PC-3 (cell line): ENCODE data around the gene MTFR1L. TPM values are rescaled to one million over a fixed set of nuclear protein-coding genes. Genes with fewer than 3 reads are reported as not detected.
A peak's percentile ranks its signal among the peaks of the same experiment; 100 is the strongest.

Experiments
- ATAC-seq: fragments of 200-7000 bp; cut with Tn5 transposase; 2 replicates; pipeline ENCODE4 v1.9.1; 2020; ENCODE audit warnings: mild to moderate bottlenecking, moderate library complexity
- BruUV-seq: library from RNA; stranded (reverse); fragments of 400-500 nt; replicated peaks from 2 replicates; lab custom pipeline; 2021; lab: Mats Ljungman, UMichigan
- CTCF ChIA-PET: fragments of 300-600 bp; sonication (Branson Sonifier 250); formaldehyde crosslinking; loops from one replicate; lab custom pipeline; 2022; ENCODE audit warnings: antibody characterized with exemption; lab: Charles Lee
- POLR2A ChIA-PET: fragments of 300-600 bp; sonication (Branson Sonifier 250); formaldehyde crosslinking; loops from one replicate; lab custom pipeline; 2022; ENCODE audit warnings: antibody characterized with exemption; ENCODE audit not compliant: unreplicated experiment; lab: Charles Lee
- DNase-seq: peaks from one replicate; pipeline ENCODE4 v3.0.0-alpha.2; 2015
- H2AFZ ChIP-seq: fragments of 300-600 bp; sonication (generic); 2 replicates; pipeline ENCODE4 v1.6.0; 2016; ENCODE audit warnings: antibody characterized with exemption, low read length
- H3F3A ChIP-seq: fragments of 300-600 bp; sonication (generic); one replicate; pipeline ENCODE4 v1.6.0; 2017; ENCODE audit warnings: antibody characterized with exemption, low read length, control low read depth, mild to moderate bottlenecking; ENCODE audit not compliant: unreplicated experiment
- H3K27ac ChIP-seq: fragments of 300-600 bp; sonication (generic); 2 replicates; pipeline ENCODE4 v1.5.1; 2016; ENCODE audit warnings: mild to moderate bottlenecking, low read length
- H3K27me3 ChIP-seq: fragments of 300-600 bp; sonication (generic); 2 replicates; pipeline ENCODE4 v1.6.1; 2016; ENCODE audit warnings: low read length, mixed read lengths
- H3K36me3 ChIP-seq: fragments of 300-600 bp; sonication (generic); 2 replicates; pipeline ENCODE4 v1.6.1; 2016; ENCODE audit warnings: low read depth, mixed run types, low read length, mixed read lengths
- H3K4me1 ChIP-seq: fragments of 300-600 bp; sonication (generic); 2 replicates; pipeline ENCODE4 v1.5.1; 2016; ENCODE audit warnings: low read length; ENCODE audit not compliant: insufficient read depth
- H3K4me2 ChIP-seq: fragments of 300-600 bp; sonication (generic); 2 replicates; pipeline ENCODE4 v1.6.0; 2016; ENCODE audit warnings: low read length
- H3K4me3 ChIP-seq: fragments of 300-600 bp; sonication (generic); 2 replicates; pipeline ENCODE4 v1.5.1; 2016; ENCODE audit warnings: mild to moderate bottlenecking, low read length, mixed read lengths
- H3K79me2 ChIP-seq: fragments of 300-600 bp; sonication (generic); 2 replicates; pipeline ENCODE4 v1.6.1; 2017; ENCODE audit warnings: low read length, mixed read lengths
- H3K9ac ChIP-seq: fragments of 300-600 bp; sonication (generic); 2 replicates; pipeline ENCODE4 v1.6.0; 2016; ENCODE audit warnings: mild to moderate bottlenecking, low read length
- H3K9me2 ChIP-seq: fragments of 300-600 bp; sonication (generic); replicated peaks from 2 replicates; pipeline ENCODE4 v1.6.1; 2016; ENCODE audit warnings: mixed run types, low read length, mixed read lengths
- H3K9me3 ChIP-seq: fragments of 300-600 bp; sonication (generic); 2 replicates; pipeline ENCODE4 v1.6.1; 2016; ENCODE audit warnings: low read length, mixed read lengths
- H4K20me1 ChIP-seq: fragments of 300-600 bp; sonication (generic); 2 replicates; pipeline ENCODE4 v1.6.1; 2016; ENCODE audit warnings: low read length, mixed read lengths
- EZH2 ChIP-seq: fragments of 300-600 bp; sonication (generic); IDR thresholded peaks from one replicate; pipeline ENCODE4 v1.6.1; 2017; ENCODE audit warnings: antibody characterized with exemption, mild to moderate bottlenecking, low read length; ENCODE audit not compliant: unreplicated experiment
- EZH2phosphoT487 ChIP-seq: fragments of 300-600 bp; sonication (generic); IDR thresholded peaks from 2 replicates; pipeline ENCODE4 v1.6.1; 2018; ENCODE audit warnings: mild to moderate bottlenecking, antibody characterized with exemption, low read length, borderline replicate concordance
- intact Hi-C: fragments of 100-400 bp; cut with micrococcal nuclease; formaldehyde crosslinking; loops from 2 replicates; pipeline ENCODE4 v1.9.0; 2023
- total RNA-seq: library from RNA; depleted of rRNA; stranded (reverse); fragments of >200 nt; gene quantifications from 2 replicates; pipeline ENCODE4 v1.2.3, GENCODE V29; 2014
- TF ChIP-seq, protein P1 (sequence below): fragments of 300-600 bp; sonication (generic); conservative IDR thresholded peaks from 2 replicates; pipeline ENCODE4 v1.5.1; 2017; ENCODE audit warnings: antibody characterized with exemption, low read depth, mild to moderate bottlenecking, low read length

MTFR1L gene
- total RNA-seq, 1 experiment from 2014 or later: 35.6 TPM

DNA sequence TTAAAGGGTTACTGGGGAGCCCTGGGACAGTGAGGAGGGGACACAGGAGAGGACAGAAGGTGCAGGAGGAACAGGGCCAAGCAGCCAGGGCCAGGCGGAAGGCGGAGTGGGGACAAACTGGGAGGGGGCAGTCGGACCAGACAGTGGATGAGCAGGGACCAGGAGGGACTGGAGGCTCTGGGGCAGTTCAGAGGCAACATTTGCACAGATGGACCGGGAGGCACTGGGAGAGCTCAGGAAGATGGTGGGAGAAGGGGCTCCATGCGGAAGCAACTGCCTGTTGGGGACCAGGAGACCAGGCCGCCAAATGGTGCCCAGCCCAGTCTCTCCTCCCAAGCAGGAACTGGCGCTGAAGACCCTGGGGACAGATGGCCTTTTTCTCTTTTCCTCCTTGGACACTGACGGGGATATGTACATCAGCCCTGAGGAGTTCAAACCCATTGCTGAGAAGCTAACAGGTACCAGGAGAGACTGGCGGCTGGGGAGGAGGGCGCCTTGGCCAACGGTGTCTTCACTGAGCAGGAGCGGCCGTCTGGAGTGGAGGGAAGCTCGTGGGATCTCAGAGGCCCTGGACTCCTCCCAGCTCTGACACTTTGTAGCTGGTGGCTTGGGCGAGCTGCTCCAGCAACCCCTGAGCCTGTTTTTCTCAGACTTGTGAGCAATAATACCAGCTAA lies 18.9 kb upstream of the MTFR1L start:
- Histone ChIP-seq H3K9ac (peak overlapping the region; percentile 75), H3K4me1 (peaks cover 16% of the 10 kb centered on the region; the same call in 1 of the 2 replicates), H3K9me2 (no peaks in the 10 kb centered on the region), H3K4me3 (peak overlapping the region; percentile 78), H3K9me3 (no peaks in the 10 kb centered on the region), H3F3A (no peaks in the 10 kb centered on the region), H2AFZ (peak overlapping the region; percentile 69), H3K27me3 (no peaks in the 10 kb centered on the region), H3K36me3 (no peaks in the 10 kb centered on the region), H3K4me2 (peak overlapping the region; percentile 97), H4K20me1 (no peaks in the 10 kb centered on the region), H3K27ac (no peak overlapping the region), H3K79me2 (peaks cover 6% of the 10 kb centered on the region; the same call in 1 of the 2 replicates)
- peak; percentile 6 for ATAC-seq
- TF ChIP-seq EZH2: no peak
- TF ChIP-seq, protein P1, sequence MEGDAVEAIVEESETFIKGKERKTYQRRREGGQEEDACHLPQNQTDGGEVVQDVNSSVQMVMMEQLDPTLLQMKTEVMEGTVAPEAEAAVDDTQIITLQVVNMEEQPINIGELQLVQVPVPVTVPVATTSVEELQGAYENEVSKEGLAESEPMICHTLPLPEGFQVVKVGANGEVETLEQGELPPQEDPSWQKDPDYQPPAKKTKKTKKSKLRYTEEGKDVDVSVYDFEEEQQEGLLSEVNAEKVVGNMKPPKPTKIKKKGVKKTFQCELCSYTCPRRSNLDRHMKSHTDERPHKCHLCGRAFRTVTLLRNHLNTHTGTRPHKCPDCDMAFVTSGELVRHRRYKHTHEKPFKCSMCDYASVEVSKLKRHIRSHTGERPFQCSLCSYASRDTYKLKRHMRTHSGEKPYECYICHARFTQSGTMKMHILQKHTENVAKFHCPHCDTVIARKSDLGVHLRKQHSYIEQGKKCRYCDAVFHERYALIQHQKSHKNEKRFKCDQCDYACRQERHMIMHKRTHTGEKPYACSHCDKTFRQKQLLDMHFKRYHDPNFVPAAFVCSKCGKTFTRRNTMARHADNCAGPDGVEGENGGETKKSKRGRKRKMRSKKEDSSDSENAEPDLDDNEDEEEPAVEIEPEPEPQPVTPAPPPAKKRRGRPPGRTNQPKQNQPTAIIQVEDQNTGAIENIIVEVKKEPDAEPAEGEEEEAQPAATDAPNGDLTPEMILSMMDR: no peak
- TF ChIP-seq EZH2phosphoT487: no peak
- ChIA-PET CTCF (no interaction called here), POLR2A (no interaction called here)
- intact Hi-C loops: no loop called here
- BruUV-seq: no TSS peak
- no peak for DNase-seq

DNA sequence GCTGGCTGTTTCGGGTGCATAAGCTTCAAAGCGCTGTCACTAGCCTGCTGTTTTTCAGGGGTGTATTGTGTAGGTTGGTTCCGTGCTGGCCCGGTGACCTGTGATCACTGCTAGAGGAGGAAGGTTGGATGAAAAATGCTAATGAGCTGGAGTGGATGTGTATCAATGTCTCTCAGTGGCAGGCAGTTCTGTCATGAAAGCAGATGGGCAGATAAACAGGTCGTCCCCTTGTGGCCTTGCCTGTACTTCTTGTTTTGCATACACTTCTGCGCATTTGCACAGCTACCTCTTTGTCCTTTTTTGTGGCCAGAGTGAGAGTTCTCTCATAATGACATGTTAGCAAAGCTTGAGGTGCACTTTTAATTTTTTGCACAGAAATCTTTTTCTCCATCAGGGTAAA lies 16.8 kb upstream of the MTFR1L start:
- DNase-seq (no peak), ATAC-seq (no peak)
- Histone ChIP-seq H3K4me2 (no peak overlapping the region), H3K9ac (no peak overlapping the region), H3K27ac (no peak overlapping the region), H3K79me2 (peaks cover 6% of the 10 kb centered on the region; the same call in 1 of the 2 replicates), H2AFZ (no peak overlapping the region), H3K9me2 (no peaks in the 10 kb centered on the region), H3K36me3 (no peaks in the 10 kb centered on the region), H3K27me3 (no peaks in the 10 kb centered on the region), H4K20me1 (no peaks in the 10 kb centered on the region), H3K4me1 (peaks cover 8% of the 10 kb centered on the region; the same call in 1 of the 2 replicates), H3K4me3 (no peak overlapping the region), H3F3A (no peaks in the 10 kb centered on the region), H3K9me3 (no peaks in the 10 kb centered on the region)
- BruUV-seq: TSS peak; percentile 35
- POLR2A ChIA-PET: no interaction called here
- TF ChIP-seq, protein P1: no peak
- TF ChIP-seq EZH2phosphoT487: no peak
- TF ChIP-seq EZH2: no peak
- CTCF ChIA-PET: no interaction called here
- intact Hi-C loops: no loop called here

DNA sequence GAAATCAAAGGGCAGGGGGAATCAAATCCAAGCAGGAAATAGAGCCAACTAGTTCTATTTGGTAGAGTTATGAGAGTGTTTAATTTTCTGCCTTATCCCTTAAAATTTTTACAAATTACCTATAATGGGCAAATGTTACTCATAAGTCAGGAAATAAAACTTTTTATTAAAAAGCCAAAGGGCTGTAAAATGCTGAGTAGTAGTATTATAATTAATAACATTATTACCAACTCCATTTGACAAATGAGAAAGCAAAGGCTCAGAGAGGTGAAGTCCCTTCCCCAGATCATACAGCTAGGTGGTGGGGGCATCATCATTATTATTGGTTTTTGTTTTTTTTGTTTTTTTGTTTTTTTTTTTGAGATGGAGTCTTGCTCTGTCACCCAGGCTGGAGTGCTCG lies 16.4 kb upstream of the MTFR1L start:
- Histone ChIP-seq H3K27me3 (no peaks in the 10 kb centered on the region), H4K20me1 (no peaks in the 10 kb centered on the region), H3K79me2 (peaks cover 6% of the 10 kb centered on the region; the same call in 1 of the 2 replicates), H3K4me3 (no peak overlapping the region), H3F3A (no peaks in the 10 kb centered on the region), H3K9me3 (no peaks in the 10 kb centered on the region), H3K4me1 (peaks cover 8% of the 10 kb centered on the region; the same call in 1 of the 2 replicates), H2AFZ (no peak overlapping the region), H3K9me2 (no peaks in the 10 kb centered on the region), H3K36me3 (no peaks in the 10 kb centered on the region), H3K9ac (no peak overlapping the region), H3K4me2 (no peak overlapping the region), H3K27ac (no peak overlapping the region)
- no TSS peak for BruUV-seq
- POLR2A ChIA-PET: no interaction called here
- TF ChIP-seq, protein P1: no peak
- TF ChIP-seq EZH2 (no peak), EZH2phosphoT487 (no peak)
- CTCF ChIA-PET: no interaction called here
- no peak for DNase-seq
- no peak for ATAC-seq
- intact Hi-C loops: no loop called here
